ENCODE measurements around the gene PCDH10.
"Not testable (repeated sequence)": the region's sequence is repeated elsewhere in the genome, so short reads cannot be mapped to it uniquely, and the experiment has no call there.

PCDH10 gene

DNA sequence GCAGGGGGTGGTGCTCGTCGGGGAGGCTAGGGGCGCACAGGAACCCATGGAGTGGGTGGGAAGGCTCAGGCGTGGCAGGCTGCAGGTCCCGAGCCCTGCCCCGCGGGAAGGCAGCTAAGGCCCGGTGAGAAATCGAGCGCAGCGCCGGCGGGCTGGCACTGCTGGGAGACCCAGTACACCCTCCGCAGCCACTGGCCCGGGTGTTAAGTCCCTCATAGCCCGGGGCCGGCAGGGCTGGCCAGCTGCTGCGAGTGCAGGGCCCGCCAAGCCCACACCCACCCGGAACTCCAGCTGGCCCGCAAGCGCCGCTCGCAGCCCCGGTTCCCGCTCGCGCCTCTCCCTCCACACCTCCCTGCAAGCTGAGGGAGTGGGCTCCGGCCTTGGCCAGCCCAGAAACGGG is 91.4 kb downstream of the PCDH10 start:
- not testable (repeated sequence) for DNase-seq (ENCODE audit: low read depth, low spot score)

Data from brain pericyte (primary cell).